ENCODE measurements around the gene ARHGAP28. TPM values are rescaled to one million over a fixed set of nuclear protein-coding genes. Genes with fewer than 3 reads are reported as not detected.

ARHGAP28 gene
- polyA plus RNA-seq, 1 of the 3 experiments (the other 2 are of a cell fraction) = 0.99 TPM

- DNase-seq = no peak
- Histone ChIP-seq H4K20me1 (ENCODE audit: insufficient read depth) (no peaks in the 10 kb centered on the region), H3K9me2 (no peaks in the 10 kb centered on the region), H2AFZ (ENCODE audit: low read depth) (no peak overlapping the region), H3K27me3 (ENCODE audit: insufficient read depth) (no peaks in the 10 kb centered on the region), H3K9me3 (no peaks in the 10 kb centered on the region), H3K9ac (no peak overlapping the region), H3K4me1 (ENCODE audit: control insufficient read depth in 1 of 2, insufficient read depth in 2 of 2, low read depth in 1 of 2, low read length in 1 of 2) (no peaks in the 10 kb centered on the region; a peak in 1 of 4 replicates), H3K79me2 (ENCODE audit: insufficient read depth) (no peaks in the 10 kb centered on the region), H3K36me3 (replicated peaks in 1 of 2; ENCODE audit: control insufficient read depth in 1 of 2, insufficient read depth in 2 of 2, low read length in 1 of 2) (no peaks in the 10 kb centered on the region), H3K4me2 (no peak overlapping the region), H3K4me3 (ENCODE audit: low read depth in 2 of 2, low read length in 1 of 2) (no peak overlapping the region), H3F3A (replicated peaks; ENCODE audit: insufficient read depth) (no peaks in the 10 kb centered on the region), H3K27ac (ENCODE audit: low read depth in 2 of 2, low read length in 1 of 2) (no peak overlapping the region)
- TF ChIP-seq ELF1 (IDR thresholded peaks at IDR 0.05) (no peak), TCF12 (IDR thresholded peaks at IDR 0.05) (peak; percentile 10; the same call in 1 of the 2 replicates), RCOR1 (IDR thresholded peaks at IDR 0.05; ENCODE audit: low read length) (no peak)
- CTCF ChIA-PET = interaction anchor here (1.5 to 2.5 kb wide), 2 partner anchors 10 to 177 kb away, joined by 4 to 6 read pairs; partner anchors contain the start of gene ARHGAP28
- POLR2A ChIA-PET = no interaction called here
- WGBS (ENCODE audit: low lambda C conversion rate) = 75% methylated on average over 1 of the region's 1 CpG
Observed at GRCh38 chr18:6719910-6720683, 9.4 kb upstream of the ARHGAP28 start.

- Histone ChIP-seq H2AFZ (ENCODE audit: low read depth) (no peak overlapping the region), H3K9me3 (no peaks in the 10 kb centered on the region), H3K27me3 (ENCODE audit: insufficient read depth) (no peaks in the 10 kb centered on the region), H3K4me2 (no peak overlapping the region), H3K36me3 (replicated peaks in 1 of 2; ENCODE audit: control insufficient read depth in 1 of 2, insufficient read depth in 2 of 2, low read length in 1 of 2) (no peaks in the 10 kb centered on the region), H3K9me2 (no peaks in the 10 kb centered on the region), H3F3A (replicated peaks; ENCODE audit: insufficient read depth) (no peaks in the 10 kb centered on the region), H4K20me1 (ENCODE audit: insufficient read depth) (no peaks in the 10 kb centered on the region), H3K4me3 (ENCODE audit: low read depth in 2 of 2, low read length in 1 of 2) (no peak overlapping the region), H3K9ac (no peak overlapping the region), H3K79me2 (ENCODE audit: insufficient read depth) (no peaks in the 10 kb centered on the region), H3K27ac (ENCODE audit: low read depth in 2 of 2, low read length in 1 of 2) (no peak overlapping the region), H3K4me1 (ENCODE audit: control insufficient read depth in 1 of 2, insufficient read depth in 2 of 2, low read depth in 1 of 2, low read length in 1 of 2) (no peaks in the 10 kb centered on the region; a peak in 1 of 4 replicates)
- 28% methylated on average over 1 of the region's 1 CpG for WGBS (ENCODE audit: low lambda C conversion rate)
- ChIA-PET POLR2A (no interaction called here), CTCF (interaction anchor here (2.5 kb wide), 1 partner anchor 8 kb away, joined by 6 read pairs; the partner anchor contains the start of gene ARHGAP28)
- TF ChIP-seq GATA2 (CRISPR knock-in tag; IDR thresholded peaks at IDR 0.05) (no peak), PBX3 (IDR thresholded peaks at IDR 0.05) (no peak), USF2 (IDR thresholded peaks at IDR 0.05; ENCODE audit: borderline replicate concordance, low read depth, low read length) (no peak), SIN3A (IDR thresholded peaks at IDR 0.05; ENCODE audit: borderline replicate concordance, low read depth, low read length) (no peak), TAF1 (IDR thresholded peaks at IDR 0.05; ENCODE audit: borderline replicate concordance, low read depth, low read length) (no peak), MAX (IDR thresholded peaks at IDR 0.05; ENCODE audit: low read depth) (no peak), TEAD4 (IDR thresholded peaks at IDR 0.05; ENCODE audit: borderline replicate concordance, insufficient read depth) (no peak), EZH2phosphoT487 (IDR thresholded peaks at IDR 0.05; ENCODE audit: borderline replicate concordance, low read depth) (no peak), RAD21 (IDR thresholded peaks at IDR 0.05; ENCODE audit: low read length) (no peak)
- DNase-seq = no peak
Observed at GRCh38 chr18:6721755-6722154, 7.8 kb upstream of the ARHGAP28 start.
